GM12801 (cell line): Measurements from ENCODE around the gene DYNLT4.

ENCODE experiments used
- TF ChIP-seq, protein P1 (sequence below): IDR thresholded peaks from one replicate; pipeline ENCODE4 v1.5.1; 2011; ENCODE audit warnings: control low read depth; ENCODE audit not compliant: insufficient read length; ENCODE audit errors: extremely low read depth

DYNLT4 gene

DNA sequence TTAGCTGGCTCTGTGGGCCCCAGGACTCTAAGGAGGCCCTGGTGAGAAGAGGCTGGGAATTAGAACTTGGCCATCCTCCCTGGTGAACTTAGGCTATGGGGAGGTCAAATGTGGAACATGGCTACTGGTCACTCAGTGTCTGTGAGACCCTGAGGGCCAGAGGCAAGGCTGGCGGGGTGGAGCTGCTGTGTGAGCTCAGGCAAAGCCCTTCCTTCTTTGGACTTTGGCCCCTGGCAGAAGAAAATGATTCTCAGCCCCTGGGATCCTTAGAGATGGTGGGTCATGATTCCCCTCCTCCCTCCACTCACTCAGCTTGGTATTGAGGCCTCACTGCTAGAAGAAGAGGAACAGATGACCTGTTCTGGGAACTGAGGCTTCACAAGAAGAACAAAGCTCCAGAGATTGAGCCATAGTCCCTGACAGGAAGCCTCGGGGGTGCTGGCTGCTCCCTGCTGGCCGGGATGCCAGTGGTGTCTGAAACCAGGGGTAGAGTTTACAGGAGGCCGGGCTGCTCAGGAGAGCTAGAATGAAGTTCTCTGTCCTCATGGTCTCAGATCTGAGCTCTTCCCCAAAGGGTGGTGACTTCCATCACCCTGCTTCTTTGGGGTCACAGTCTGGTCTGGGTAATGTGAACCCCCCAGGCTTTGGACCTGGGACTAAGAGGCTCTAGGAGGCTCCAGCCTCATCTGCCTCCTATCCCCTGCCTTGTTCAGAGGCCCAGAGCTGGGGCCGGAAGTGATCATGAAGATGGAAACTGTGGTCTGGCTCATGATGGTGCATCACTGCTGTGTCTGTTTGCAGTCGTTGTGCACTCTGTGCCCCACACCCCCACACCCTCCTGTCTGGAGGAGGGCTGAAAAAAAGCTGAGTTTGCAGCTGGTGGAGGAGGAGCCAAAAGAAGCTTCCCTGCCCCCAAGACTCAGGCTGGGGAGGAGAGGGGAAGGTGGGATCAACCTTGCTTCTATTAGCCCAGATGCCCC, 2.1 kb upstream of the DYNLT4 start:
- TF ChIP-seq, protein P1, sequence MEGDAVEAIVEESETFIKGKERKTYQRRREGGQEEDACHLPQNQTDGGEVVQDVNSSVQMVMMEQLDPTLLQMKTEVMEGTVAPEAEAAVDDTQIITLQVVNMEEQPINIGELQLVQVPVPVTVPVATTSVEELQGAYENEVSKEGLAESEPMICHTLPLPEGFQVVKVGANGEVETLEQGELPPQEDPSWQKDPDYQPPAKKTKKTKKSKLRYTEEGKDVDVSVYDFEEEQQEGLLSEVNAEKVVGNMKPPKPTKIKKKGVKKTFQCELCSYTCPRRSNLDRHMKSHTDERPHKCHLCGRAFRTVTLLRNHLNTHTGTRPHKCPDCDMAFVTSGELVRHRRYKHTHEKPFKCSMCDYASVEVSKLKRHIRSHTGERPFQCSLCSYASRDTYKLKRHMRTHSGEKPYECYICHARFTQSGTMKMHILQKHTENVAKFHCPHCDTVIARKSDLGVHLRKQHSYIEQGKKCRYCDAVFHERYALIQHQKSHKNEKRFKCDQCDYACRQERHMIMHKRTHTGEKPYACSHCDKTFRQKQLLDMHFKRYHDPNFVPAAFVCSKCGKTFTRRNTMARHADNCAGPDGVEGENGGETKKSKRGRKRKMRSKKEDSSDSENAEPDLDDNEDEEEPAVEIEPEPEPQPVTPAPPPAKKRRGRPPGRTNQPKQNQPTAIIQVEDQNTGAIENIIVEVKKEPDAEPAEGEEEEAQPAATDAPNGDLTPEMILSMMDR = no peak

DNA sequence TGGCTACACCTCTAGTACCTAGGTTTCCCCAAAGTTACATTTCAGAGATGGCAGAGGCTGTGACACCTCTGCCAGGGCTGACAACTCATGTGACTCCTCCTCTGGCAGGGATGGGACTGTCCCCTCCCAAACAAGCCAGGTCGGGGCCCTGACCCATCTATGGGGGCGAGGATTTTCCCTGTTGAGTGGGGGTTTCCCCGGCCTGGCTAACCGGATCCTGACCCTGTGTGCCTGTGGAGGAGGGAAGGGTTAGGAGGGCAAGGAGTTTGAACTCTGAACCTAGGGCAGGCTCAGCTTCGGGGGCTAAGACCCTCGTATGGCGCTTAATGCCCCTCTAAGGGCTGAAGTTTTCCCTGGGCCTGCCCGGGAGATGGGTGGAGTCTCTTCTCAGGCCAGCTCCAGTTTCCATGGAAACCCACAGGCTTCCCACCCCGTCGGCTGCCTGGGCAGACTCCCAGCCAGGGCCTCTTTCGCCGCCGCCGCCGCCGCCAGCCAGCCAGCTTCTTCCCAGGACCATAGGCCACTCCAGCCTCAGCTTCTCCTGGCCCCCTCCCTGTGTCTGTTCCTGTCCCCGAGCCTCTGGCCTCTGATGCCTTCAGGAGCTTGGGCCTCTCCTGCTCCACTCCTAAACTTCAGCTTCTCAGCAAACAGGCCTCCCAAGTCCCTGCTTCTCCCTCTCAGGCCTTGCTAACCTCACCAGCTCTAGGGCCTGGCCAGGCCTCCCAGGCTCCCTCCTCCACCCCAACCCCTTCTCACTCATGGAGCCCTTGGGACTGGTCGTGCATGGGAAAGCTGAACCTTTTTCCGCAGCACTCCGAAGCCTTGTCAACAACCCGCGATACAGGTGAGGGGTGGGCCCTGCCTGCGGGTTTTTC, 1.1 kb upstream of the DYNLT4 start, which contains the start of gene BTBD19:
Gene BTBD19, plus strand, starts transcription at position 461 of the 875 bp plus-strand sequence. Its CDS starts 298 bp downstream, at position 759.
- TF ChIP-seq, protein P1 = no peak

DNA sequence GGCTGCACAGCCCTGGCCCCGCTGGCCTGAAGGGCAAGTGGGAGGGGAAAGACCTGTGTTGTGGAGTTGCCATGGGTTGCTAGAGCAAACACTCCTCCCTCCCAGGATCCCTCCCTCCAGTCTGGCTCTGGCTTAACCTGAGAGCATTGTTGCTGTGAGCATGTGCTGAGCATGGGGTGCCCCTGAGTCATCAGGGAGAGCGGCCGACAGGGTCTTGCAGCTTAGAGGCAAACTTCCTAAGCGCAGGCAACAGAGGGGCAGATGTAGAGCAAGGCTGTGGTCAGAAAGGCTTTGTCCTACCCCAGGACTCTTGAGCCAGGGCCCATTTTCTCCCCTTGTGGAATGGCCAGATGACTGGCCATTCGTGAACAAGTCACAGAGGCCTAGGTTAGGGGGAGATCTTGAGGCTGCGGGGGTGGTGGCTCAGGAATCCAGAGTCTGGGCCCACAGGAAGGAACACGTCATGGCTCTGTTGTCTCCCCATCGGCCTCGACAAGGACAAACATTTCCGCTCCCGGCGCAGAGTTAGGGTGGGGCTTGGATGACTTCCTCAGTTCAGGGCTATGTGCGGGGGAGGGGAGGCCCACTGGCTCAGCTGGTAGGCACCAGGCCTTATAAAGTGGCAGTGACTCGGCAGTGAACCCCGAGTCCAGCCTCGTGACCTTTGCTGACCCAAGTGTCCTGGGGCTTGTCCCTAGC, 362 bp upstream of the DYNLT4 start:
- TF ChIP-seq, protein P1 = no peak

DNA sequence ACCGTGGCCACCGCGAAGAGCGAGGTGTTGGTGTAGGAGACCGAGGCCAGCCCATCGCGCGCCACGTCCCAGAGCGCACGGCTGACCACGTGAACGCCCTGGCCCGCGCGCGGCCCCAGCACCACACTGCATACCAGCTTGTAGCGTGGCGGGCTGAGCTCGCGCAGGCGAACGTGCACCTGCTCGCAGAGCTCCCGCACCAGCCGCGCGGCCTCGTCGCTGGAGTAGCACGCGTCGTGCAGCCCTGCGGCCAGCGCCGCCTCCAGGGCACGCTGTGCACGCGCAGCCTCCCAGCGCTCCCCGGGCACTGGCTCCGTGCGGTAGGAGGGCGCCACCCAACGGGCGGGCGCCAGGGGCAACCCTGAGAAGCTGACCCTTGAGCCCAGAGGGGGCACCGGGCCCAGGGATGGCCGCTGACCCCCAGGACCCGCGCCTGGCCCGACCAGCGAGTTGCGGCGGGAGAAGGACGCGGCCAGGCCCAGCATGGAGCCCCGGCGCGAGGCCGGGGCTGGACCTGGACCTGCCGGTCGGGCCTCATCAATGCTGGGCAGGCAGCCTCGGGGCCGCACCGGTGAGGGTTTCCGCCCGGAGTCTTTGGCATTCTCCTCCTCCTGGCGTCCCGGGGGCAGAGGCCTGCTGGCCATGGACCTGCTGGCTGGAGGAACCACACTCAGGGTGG, 987 bp downstream of the DYNLT4 start:
- TF ChIP-seq, protein P1 = no peak

DNA sequence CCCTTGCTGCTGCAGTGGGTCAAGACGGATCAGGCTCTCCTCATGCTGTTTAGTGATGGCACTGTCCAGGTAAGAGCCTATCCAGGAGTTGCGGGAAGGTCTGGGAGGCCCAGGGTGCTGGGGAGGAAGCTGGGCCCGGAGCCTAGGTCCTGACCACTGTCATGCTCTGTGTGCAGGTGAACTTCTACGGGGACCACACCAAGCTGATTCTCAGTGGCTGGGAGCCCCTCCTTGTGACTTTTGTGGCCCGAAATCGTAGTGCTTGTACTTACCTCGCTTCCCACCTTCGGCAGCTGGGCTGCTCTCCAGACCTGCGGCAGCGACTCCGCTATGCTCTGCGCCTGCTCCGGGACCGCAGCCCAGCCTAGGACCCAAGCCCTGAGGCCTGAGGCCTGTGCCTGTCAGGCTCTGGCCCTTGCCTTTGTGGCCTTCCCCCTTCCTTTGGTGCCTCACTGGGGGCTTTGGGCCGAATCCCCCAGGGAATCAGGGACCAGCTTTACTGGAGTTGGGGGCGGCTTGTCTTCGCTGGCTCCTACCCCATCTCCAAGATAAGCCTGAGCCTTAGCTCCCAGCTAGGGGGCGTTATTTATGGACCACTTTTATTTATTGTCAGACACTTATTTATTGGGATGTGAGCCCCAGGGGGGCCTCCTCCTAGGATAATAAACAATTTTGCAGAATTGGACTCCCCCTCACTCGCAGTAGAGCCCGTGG, 1.7 kb downstream of the DYNLT4 start:
- TF ChIP-seq, protein P1 = no peak

DNA sequence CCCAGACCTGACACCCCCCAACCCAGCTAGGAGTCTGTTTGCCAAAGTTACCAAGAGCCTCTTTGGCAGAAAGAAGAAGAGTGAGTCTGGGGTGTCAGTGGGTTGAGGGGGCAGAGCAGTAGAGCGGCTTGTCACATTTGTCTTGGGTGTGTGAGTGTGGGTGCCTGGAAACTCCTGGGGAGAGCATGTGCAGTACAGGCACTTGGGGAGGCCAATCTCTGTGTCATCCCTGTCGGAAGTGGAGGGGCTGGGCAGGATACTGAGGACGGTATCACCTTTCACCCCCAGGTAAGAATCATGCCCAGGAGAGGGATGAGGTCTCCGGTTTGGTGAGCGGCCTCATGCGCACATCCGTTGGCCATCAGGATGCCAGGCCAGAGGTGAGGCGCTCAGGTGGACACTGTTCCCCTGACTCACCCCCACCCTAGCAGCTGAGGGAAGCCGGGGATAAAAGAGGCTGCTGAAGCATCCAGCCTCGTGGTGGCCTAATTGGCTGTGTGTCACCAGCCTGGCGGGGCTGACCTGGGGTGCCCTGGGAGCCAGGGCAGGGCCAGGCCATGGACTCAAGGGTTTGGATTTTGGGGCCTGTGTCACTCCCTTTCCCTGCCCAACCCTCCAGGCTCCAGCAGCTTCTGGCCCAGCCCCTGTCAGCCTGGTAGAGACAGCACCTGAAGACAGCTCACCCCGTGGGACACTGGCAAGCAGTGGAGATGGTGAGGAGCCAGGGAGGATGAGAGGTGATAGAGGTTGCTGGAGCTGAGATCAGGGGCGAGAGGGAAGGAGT, 3.6 kb downstream of the DYNLT4 start:
- TF ChIP-seq, protein P1 = no peak
